C4-2B (cell line): ENCODE measurements around the gene CCSER2.

Experiments used
- ZFX ChIP-seq: fragments of 450-650 bp; IDR thresholded peaks from 2 replicates; pipeline ENCODE4 v1.6.1; 2017
- TF ChIP-seq, protein P1 (sequence below): fragments of 450-650 bp; conservative IDR thresholded peaks from 2 replicates; pipeline ENCODE4 v1.5.1; 2017; ENCODE audit warnings: mild to moderate bottlenecking

DNA sequence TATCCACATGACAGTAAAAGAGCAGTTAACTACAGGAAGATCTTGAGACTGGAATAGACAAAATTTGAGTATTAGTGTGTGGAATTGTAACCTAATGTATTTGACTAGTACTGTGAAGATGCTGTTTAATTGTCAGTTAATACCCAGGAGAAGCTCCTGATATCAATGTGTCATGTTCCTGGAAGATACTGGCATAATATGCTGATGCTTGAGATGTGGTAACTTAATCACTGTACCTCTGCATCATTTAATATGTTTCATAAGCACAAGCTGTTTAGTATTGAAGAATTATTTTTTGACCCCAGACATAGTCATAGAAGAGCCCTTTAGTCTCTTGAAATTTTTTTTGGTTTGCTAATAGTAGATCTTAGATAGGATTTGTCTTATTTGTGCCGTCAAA lies 15.4 kb downstream of the CCSER2 start:
- TF ChIP-seq, protein P1, sequence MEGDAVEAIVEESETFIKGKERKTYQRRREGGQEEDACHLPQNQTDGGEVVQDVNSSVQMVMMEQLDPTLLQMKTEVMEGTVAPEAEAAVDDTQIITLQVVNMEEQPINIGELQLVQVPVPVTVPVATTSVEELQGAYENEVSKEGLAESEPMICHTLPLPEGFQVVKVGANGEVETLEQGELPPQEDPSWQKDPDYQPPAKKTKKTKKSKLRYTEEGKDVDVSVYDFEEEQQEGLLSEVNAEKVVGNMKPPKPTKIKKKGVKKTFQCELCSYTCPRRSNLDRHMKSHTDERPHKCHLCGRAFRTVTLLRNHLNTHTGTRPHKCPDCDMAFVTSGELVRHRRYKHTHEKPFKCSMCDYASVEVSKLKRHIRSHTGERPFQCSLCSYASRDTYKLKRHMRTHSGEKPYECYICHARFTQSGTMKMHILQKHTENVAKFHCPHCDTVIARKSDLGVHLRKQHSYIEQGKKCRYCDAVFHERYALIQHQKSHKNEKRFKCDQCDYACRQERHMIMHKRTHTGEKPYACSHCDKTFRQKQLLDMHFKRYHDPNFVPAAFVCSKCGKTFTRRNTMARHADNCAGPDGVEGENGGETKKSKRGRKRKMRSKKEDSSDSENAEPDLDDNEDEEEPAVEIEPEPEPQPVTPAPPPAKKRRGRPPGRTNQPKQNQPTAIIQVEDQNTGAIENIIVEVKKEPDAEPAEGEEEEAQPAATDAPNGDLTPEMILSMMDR, result no peak
- TF ChIP-seq ZFX, result no peak
